ENCODE results near the gene ADSL. TPM values are rescaled to one million over a fixed set of nuclear protein-coding genes. Genes with fewer than 3 reads are reported as not detected.

ADSL gene
- total RNA-seq, 1 donor from 2014 or later: 217 TPM

DNA sequence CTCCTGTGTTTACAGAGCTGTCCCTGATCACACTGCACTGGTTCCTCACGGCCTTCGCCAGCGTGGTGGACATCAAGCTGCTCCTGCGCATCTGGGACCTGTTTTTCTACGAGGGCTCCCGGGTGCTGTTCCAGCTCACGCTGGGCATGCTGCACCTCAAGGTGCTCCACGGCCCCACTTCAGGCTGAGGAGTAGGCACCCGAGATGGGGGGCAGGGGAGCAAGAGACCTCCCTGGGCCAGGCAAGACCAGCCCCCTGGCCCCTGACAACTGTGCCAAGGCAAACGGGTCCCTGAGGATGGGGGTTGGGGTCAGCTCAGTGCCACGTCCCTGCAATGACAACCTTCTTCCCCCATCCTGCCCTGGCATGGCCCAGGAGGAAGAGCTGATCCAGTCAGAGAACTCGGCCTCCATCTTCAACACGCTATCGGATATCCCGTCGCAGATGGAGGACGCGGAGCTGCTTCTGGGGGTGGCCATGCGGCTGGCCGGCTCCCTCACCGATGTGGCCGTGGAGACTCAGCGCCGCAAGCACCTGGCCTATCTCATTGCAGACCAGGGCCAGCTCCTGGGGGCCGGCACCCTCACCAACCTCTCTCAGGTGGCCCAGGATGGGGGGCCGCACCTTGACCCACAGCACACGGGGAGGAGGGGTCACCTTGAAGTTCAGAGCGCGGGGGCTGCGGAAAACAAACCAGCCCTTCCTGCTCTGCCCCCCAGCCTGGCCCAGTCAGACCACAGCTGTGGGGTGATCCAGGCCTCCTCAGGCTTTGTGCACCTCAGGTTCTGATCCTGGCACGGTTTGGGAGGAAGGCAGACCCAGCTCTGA, 60.0 kb downstream of the ADSL start:
- no peak for DNase-seq

- no peak for DNase-seq
Observed at GRCh38 chr22:40407021-40407761, 60.9 kb downstream of the ADSL start.

DNA sequence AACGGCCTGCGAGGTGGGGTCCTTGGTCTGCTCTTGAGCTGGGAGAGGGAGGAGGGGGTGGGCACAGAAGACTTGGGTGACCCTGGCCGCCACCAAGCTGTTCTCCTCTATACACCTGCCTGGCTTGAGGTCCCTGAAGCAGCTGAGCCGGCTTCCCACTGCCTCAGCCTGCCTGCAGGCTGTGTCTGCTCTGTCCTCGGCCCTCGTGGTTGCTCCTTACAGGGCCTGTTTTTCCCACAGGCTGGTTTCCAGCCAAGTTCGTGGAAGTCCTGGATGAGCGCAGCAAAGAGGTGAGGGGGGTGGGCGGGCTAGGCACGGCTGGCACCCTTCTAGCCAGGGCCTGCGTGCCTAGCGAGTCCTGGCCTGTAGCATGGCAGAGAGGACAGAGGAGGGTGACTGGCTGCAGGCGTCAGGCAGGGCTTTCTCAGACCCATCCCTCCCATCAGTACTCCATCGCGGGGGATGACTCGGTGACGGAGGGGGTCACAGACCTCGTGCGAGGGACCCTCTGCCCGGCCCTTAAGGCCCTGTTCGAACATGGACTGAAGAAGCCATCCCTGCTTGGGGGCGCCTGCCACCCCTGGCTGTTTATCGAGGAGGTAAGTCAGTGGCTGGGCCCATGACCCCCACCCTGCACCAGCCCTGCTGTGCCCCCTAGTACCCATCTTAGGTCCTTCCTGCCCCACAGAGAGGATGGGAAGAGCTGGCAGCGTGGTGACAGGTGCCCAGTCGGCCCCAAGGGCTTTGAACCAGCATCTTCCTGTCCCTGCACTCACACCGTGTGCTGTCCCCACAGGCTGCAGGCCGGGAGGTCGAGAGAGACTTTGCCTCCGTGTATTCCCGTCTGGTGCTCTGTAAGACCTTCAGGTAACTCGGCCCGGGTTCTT, 61.8 kb downstream of the ADSL start:
- DNase-seq: no peak

DNA sequence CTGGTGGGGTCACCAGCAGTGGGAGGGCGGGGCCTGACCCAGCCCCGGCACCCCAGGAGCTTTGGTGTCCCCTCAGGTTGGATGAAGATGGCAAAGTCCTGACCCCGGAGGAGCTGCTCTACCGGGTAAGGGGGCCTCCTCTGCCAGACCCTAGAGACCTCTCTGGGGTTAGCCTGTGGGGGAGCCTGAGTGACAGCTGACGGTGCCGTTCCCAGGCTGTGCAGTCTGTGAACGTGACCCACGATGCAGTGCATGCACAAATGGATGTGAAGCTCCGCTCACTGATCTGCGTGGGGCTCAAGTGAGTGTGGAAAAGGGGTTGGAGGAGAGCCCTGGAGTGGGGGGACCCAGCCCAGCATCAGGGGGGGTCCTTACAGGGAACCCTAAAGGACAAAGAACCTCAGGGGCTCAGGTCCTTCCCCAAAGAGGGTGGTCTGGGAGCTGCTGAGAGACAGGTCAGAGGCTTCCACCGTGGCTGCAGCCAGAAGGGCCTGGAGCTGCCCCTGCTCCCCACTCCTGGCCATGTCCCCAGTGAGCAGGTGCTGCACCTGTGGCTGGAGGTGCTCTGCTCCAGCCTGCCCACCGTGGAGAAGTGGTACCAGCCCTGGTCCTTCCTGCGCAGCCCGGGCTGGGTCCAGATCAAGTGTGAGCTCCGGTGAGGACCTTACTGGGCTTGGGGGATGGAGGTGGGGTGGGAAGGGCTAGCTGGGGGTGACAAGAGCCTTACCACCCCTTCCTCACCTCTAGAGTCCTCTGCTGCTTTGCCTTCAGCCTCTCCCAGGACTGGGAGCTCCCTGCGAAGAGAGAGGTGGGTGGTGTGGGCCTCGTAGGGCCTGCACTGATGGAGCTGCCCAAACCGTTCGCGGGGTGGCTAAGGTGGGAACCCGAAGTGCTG, 62.7 kb downstream of the ADSL start:
- no peak for DNase-seq

DNA sequence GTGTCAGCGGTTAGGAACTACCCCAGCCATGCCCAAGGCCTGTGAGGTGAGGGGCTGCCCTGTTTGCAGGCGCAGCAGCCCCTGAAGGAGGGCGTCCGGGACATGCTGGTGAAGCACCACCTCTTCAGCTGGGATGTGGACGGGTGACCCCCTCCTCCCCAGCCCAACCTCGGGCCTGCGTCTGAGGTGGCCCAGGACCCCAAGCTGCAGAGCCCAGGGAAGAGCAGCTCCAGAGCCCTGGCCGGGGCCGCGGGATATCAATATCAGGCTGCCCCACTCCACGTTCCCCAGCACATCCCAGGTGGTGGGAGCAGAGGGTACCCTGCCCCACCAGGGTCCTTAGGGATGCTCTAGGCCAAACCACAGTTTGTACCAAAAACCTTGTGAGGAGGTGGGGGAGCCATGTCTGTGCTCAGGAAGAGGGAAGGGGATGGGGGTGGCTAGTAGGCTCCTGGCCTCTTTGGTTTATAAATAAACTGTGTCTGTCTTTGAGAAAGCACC, 63.4 kb downstream of the ADSL start:
- no peak for DNase-seq

- DNase-seq: no peak
Observed at GRCh38 chr22:40410272-40410671, 64.0 kb downstream of the ADSL start.

DNA sequence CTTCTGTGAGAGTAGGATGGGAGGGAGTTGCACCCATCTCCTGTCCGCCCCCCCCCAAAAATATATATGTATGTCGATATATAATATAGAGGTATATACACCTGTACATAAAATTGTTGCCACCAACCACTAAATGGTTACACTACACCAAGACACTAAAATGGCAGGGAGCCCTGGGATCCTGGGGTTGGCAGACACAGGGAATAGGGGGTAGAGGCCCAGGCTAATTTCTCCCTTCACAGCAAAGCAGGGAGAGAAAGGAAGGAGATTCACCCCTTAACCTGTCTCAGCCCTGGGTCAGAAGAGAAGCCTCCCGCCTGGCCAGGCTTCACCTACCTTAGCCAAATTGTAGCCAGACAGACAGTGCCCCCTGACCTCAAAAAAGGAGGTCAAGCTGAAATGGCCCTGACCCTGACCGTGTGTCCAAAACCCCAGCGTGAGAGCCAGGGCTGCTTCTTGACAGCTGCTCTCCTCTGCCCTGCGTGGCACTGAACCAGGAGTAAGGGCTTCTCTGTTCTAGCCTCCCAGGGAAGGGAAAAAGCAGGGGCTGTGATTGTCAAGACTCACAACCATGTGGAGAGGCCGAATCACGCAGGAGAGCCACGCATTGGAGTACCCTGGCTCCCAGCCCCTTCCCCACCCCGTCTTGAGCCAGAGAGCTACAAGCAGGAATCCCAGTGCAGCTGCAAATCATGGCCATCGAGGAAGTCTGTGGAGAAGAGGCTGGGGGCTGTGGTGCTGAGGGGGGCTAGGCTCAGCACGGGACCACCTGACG, 64.6 kb downstream of the ADSL start:
- no peak for DNase-seq

GRCh38 chr22:40411506-40411861, 65.2 kb downstream of the ADSL start:
- DNase-seq: no peak

- DNase-seq: no peak
Observed at GRCh38 chr22:40412441-40412840, 66.1 kb downstream of the ADSL start.

DNA sequence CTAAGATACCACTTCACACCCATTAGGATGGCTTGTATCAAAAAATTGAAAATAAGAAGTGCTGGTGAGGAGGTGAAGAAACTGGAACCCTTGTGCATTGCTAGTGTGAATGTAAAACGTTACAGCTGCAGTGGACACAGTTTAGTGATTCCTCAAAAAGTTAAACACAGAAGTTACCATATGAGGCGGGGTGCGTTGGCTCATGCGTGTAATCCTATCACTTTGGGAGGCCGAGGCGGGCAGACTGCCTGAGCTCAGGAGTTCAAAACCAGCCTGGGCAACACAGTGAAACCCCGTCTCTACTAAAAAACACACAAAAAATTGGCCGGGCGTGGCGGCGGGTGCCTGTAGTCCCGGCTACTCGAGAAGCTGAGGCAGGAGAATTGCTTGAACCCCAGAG, 67.6 kb downstream of the ADSL start:
- DNase-seq: no peak

- no peak for DNase-seq
Observed at GRCh38 chr22:40414311-40414710, 68.0 kb downstream of the ADSL start.

DNA sequence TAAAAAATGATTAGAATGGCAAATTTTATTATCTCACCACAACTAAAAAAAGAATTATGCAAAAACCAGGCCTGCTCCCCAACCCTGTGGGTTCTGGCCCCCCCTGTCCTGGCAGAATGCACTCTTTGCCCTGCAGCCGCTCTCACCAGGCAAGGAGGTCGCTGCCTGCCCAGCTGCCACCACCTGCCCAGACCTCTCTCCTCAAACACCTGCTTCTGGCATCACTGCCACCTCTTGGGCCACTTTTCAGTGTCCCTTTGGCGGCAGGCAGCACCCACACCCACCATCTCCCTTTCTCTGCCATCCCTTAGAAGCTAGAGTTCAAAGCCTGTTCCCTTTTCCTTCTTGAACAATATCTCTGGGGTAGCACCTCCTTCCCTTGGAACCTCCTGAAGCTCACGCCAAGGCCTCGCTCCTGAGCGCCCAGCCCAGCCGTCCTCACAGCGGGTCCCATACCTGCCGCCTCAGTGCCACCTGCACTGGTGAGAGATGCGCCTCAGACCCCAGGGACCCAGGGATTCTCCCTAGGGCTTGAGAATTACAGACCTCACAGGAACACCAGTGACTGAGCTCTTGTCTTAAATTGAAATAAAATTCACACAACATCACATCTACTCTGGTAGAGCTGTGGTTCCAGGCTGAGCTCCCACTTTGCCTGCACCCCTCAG, 68.7 kb downstream of the ADSL start:
- DNase-seq: no peak

DNA sequence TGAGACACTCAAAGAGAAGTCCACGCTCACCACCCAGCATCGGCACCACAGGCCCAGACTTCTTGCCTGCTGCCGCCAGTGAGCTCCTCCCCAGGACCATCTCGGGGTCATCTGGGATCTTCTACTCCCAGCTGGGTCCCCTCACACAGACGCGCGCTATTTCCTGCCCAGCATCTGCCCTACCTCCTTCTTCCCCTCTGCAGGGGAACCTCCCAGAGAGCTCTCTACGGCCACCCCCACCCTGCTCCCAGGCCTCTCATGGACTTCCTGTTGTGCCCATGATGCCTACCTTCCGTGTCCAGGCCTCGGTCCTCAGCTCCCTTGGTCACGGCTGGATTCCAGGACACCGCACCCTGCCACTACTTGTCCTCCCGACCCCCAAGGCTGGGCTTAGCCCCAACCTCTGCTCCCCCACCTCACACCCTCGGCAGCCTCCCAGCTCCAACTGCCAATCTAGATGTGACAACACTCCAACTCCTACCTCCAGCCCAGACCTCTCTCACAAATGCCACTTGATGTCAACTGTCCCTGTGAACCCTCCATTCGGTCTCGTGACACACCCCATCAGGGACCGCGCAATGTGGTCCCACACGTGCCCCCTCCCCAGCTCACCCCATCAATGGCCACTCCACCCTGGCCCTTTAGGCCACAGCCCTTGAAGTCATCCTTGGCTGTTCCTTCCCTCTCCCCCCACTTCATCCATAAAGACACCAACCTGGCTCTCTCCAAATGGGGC, 69.4 kb downstream of the ADSL start:
- DNase-seq: no peak

- no peak for DNase-seq
Observed at GRCh38 chr22:40416267-40416570, 69.9 kb downstream of the ADSL start.

DNA sequence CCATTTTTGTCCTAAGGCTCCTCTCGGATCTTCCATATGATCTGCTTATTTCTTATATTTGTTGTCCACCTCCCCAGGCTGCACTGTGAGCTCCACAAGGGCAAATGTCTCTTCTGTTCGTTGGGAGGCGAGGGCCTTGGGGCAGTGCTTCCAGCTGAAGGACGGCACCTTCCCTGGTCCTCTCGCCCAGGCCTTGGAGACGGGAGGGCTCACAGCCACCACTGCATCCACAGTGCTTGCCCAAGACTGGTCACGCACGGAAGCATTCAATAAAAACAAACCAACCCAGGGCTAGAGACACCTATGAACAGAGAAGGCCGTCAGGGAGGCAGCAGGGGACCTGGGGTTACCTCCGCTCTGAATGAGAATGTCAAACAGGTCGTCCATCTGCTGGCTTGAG, 70.3 kb downstream of the ADSL start:
- DNase-seq: no peak

DNA sequence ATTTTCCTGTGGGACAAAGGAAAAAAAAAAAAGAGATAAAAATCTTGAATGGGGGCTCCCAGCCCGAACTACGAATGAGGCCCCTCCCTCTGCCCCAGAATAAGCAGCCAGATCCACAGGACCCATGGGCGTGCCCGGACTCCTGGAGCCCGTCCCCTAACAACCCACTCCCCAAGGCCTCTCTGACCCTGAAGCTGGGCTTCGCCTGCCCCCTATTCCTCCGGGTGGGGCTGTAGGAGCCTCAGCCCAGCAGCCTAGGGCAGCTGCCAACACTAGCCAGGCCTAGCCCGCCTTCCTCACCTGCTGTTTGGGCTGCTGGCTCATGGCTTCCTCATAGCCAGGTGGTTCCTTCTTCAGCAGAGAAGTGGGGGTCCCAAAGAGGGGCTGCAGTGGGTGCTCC, 70.7 kb downstream of the ADSL start:
- no peak for DNase-seq

DNA sequence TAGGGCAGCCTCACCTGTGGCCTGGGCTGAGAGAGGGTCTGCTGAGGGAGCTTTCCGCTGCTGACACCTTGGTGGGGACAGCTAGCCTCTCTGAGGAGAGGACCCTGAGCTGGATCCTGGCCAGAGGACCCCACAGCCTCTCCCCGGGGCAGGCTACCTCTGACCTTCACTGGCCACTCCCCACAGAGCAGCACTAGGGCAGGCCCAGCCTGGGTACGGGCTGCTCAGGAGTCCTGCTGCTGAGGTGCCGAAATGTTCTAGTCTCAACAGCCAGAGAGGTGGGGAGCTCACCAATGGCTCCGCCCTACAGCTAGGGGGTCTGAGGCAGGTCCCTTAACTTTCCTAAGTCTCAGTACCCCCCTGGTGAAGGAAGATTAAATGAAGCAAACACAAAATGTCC, 71.6 kb downstream of the ADSL start:
- DNase-seq: no peak

DNA sequence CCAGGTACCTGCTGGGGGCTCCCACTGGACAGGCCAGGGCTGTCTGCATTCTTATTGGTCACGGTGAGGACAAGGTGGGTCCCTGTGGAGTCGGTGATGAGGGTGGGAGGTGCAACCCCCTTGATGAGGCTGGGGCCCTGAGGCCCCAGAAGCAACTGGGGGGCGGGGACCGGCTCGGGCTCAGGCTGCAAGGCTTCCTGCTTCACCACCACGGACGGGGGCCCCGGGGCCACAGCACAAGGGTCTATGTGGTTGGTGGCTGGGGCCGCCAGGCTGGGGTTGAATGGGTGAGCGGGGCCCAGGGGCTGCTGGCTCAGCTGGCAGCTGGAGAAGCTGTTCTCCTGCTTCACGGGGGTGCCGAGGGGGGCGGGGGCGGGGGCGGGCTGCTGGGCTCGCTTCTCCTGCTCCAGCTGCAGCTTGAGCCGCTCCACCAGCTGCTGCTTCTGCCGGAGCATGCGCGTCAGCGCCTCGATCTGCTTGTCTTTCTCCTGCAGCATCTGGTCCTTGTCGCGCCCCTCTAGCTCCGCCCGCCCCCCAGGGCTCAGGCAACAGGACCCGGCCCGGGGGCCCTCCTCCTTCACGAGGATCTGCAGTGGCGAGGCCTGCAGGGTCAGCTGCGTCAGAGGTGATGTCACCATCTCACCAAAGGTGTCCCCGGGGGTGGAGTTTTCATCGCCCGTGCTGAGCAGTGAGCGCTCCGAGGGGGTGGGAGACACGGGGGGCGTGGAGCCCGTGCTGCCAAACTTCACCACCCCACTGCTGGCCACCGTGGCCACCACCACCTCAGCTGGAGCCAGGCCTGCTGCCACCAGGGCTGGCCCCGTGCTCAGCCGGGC, 72.3 kb downstream of the ADSL start:
- DNase-seq: no peak

GRCh38 chr22:40419718-40420117, 73.4 kb downstream of the ADSL start:
- no peak for DNase-seq
